ENCODE results near the gene JRKL. TPM values are rescaled to one million over a fixed set of nuclear protein-coding genes. Genes with fewer than 3 reads are reported as not detected.

Gene JRKL
- total and polyA plus RNA-seq, 2 of the 8 experiments (the other 6 are each of a cell fraction or from before 2014, with no cell fraction given), result 1.4 to 4.9 TPM

- H2BK12ac ChIP-seq (ENCODE audit: low read depth, low read length), result no peak overlapping the region
- H2AK5ac ChIP-seq (ENCODE audit: low read depth, low read length), result no peak overlapping the region
- ChIA-PET POLR2A (ENCODE audit: partially characterized antibody) (no interaction called here), CTCF (ENCODE audit: partially characterized antibody) (interaction anchor here (1.5 to 3.8 kb wide), 2 partner anchors 267 to 562 kb away, joined by 4 to 10 read pairs; no protein-coding TSS in a partner anchor)
- no peak overlapping the region for H2BK120ac ChIP-seq (replicated peaks; ENCODE audit: low read depth, low read length)
- H3K23me2 ChIP-seq (ENCODE audit: low read depth, low read length), result no peaks in the 10 kb centered on the region
- no peaks in the 10 kb centered on the region for H3K79me1 ChIP-seq (ENCODE audit: low read depth, low read length)
- WGBS, 2 experiments (ENCODE audit: extremely low coverage in 1 of 2, insufficient coverage in 1 of 2, insufficient read length in 1 of 2, insufficient replicate concordance in 2 of 2, low coverage in 1 of 2, low lambda C conversion rate in 2 of 2, missing lambda C conversion rate in 1 of 2), result 87% methylated on average over 3 of the region's 3 CpGs; no CpG with 5 or more reads in 1 of the 2 experiments
- no peak overlapping the region for H3K14ac ChIP-seq (ENCODE audit: insufficient read length)
- FAIRE-seq (no peak), DNase-seq (ENCODE audit: low read depth in 1 of 2, low spot score in 2 of 2) (no peak)
- H2AFZ ChIP-seq (ENCODE audit: low read length), result no peak overlapping the region
- H3K56ac ChIP-seq (replicated peaks; ENCODE audit: insufficient read length, low read depth, low read length), result no peak overlapping the region
- H3K27ac ChIP-seq (ENCODE audit: low read depth, low read length), result no peak overlapping the region
- no peak overlapping the region for H4K91ac ChIP-seq (replicated peaks; ENCODE audit: insufficient read length, low read length)
- no peak overlapping the region for H3K4ac ChIP-seq (replicated peaks; ENCODE audit: insufficient read length, low read depth, low read length)
- H3K36me3 ChIP-seq (ENCODE audit: control insufficient read depth in 2 of 4, insufficient read depth in 4 of 4, low read length in 3 of 4), result no peaks in the 10 kb centered on the region
- no peak overlapping the region for H3K4me3 ChIP-seq (ENCODE audit: extremely low read depth in 1 of 4, insufficient read depth in 2 of 4, low read depth in 3 of 4, low read length in 4 of 4)
- H4K8ac ChIP-seq (ENCODE audit: extremely low read depth, insufficient read depth, low read length), result no peak overlapping the region
- H3K4me2 ChIP-seq (ENCODE audit: insufficient read depth in 1 of 2, low read depth in 2 of 2, low read length in 2 of 2), result no peak overlapping the region
- no peak for TF ChIP-seq SAP30 (IDR thresholded peaks at IDR 0.05; ENCODE audit: insufficient read depth, insufficient replicate concordance, low read length)
- no peaks in the 10 kb centered on the region for H3K27me3 ChIP-seq (replicated peaks in 1 of 4; ENCODE audit: control insufficient read depth in 3 of 4, extremely low read depth in 1 of 4, insufficient read depth in 3 of 4, low read length in 3 of 4)
- H3K9ac ChIP-seq (replicated peaks in 1 of 4; ENCODE audit: extremely low read depth in 1 of 4, low read depth in 3 of 4, low read length in 3 of 4), result no peak overlapping the region
- H3K9me3 ChIP-seq (ENCODE audit: insufficient read depth in 2 of 2, low read depth in 1 of 2, low read length in 1 of 2), result no peaks in the 10 kb centered on the region; a peak in 1 of 4 replicates
- H3K18ac ChIP-seq (ENCODE audit: extremely low read depth, low read length), result no peak overlapping the region
- no peak overlapping the region for H2BK20ac ChIP-seq (ENCODE audit: low read length)
- H3K4me1 ChIP-seq (replicated peaks in 1 of 4; ENCODE audit: control insufficient read depth in 3 of 4, insufficient read depth in 4 of 4, low read length in 3 of 4), result no peaks in the 10 kb centered on the region
- no peak overlapping the region for H3K23ac ChIP-seq (ENCODE audit: insufficient read length)
- H2BK5ac ChIP-seq (ENCODE audit: low read depth, low read length), result no peak overlapping the region
- H3K79me2 ChIP-seq (ENCODE audit: control insufficient read depth in 1 of 2, insufficient read depth in 2 of 2, low read length in 2 of 2), result no peaks in the 10 kb centered on the region
- H2BK15ac ChIP-seq (ENCODE audit: low read length), result no peak overlapping the region
- no peaks in the 10 kb centered on the region for H4K20me1 ChIP-seq (replicated peaks in 1 of 2; ENCODE audit: control insufficient read depth in 1 of 2, insufficient read depth in 2 of 2, low read length in 2 of 2)
- no peak overlapping the region for H4K5ac ChIP-seq (ENCODE audit: insufficient read length, low read depth, low read length)
Measured at GRCh38 chr11:96397863-96398262, 8.1 kb downstream of the JRKL start.
